Transverse colon (tissue), 4 donors: ENCODE results near the gene ACTN3. TPM values are rescaled to one million over a fixed set of nuclear protein-coding genes. Genes with fewer than 3 reads are reported as not detected.

Experiments
- DNase-seq: peaks from one replicate; pipeline ENCODE4 v3.0.0-alpha.2; 2019
- H3K27ac ChIP-seq, 4 donors: fragments of 200-600 bp; sonication (generic); 2 replicates each; pipeline ENCODE4 v1.5.1; 2016 to 2018; ENCODE audit warnings: inconsistent platforms in 4 of 4
- H3K27me3 ChIP-seq: fragments of 200-600 bp; sonication (generic); 2 replicates; pipeline ENCODE4 v1.5.1; 2017; ENCODE audit warnings: inconsistent platforms
- H3K36me3 ChIP-seq, 4 donors: fragments of 200-600 bp; sonication (generic); 2 replicates each; pipeline ENCODE4 v1.5.1; 2017 to 2019; ENCODE audit warnings: inconsistent platforms in 4 of 4
- H3K4me1 ChIP-seq, 4 donors: fragments of 200-600 bp; sonication (generic); 2 replicates each; pipeline ENCODE4 v1.5.1; 2017 to 2020; ENCODE audit warnings: inconsistent platforms in 4 of 4
- H3K4me3 ChIP-seq, 4 donors: fragments of 200-600 bp; sonication (generic); 1 replicate in 1 of 4; 2 replicates in 3 of 4; pipeline versions ENCODE4 v1.5.1 to v1.6.1; 2017 to 2019; ENCODE audit warnings: inconsistent platforms in 4 of 4
- H3K9me3 ChIP-seq, 2 donors: fragments of 200-600 bp; sonication (generic); 2 replicates each; pipeline ENCODE4 v1.5.1; 2017 to 2019; ENCODE audit warnings: inconsistent platforms in 2 of 2
- CTCF ChIP-seq, 5 experiments: fragments of 200-600 bp in 3 of 5; fragments of 450-650 bp in 2 of 5; sonication (generic) in 3 of 5; IDR thresholded peaks; 1 replicate in 2 of 5; 2 replicates in 3 of 5; pipeline ENCODE4 v1.5.1; 2016 to 2017; ENCODE audit warnings: antibody characterized with exemption in 5 of 5, inconsistent platforms in 3 of 5, mild to moderate bottlenecking in 2 of 5, moderate library complexity in 1 of 5
- EP300 ChIP-seq: sonication (generic); formaldehyde crosslinking; IDR thresholded peaks from one replicate; pipeline ENCODE4 v1.6.1; 2017; ENCODE audit warnings: antibody characterized with exemption, low read depth
- POLR2A ChIP-seq: fragments of 450-650 bp; IDR thresholded peaks from one replicate; pipeline ENCODE4 v1.6.1; 2016; ENCODE audit warnings: antibody characterized with exemption, mild to moderate bottlenecking, moderate library complexity
- POLR2AphosphoS5 ChIP-seq, 3 donors: sonication (generic); formaldehyde crosslinking; IDR thresholded peaks; one replicate each; pipeline ENCODE4 v1.6.1; 2016; ENCODE audit warnings: antibody characterized with exemption in 3 of 3
- WGBS, 2 donors: methylation state at CpG; one replicate each; pipeline ENCODE4 v1.1.5; 2018; ENCODE audit warnings: low coverage in 1 of 2; 5-methylcytosine and 5-hydroxymethylcytosine counted together
- in situ Hi-C, 4 donors: fragments of 200-750 bp; cut with MboI; loops; one replicate each; pipeline versions ENCODE4 v1.15.0 to v1.15.1; 2017; ENCODE audit warnings: low sequenced_read_pairs in 3 of 4, low pct_ligation_motif_present in 1 of 4, low pct_unique_long_range_greater_than_20kb in 1 of 4
- intact Hi-C: fragments of 100-400 bp; cut with DNase I; formaldehyde crosslinking; loops from one replicate; pipeline ENCODE4 v1.15.1; 2023; ENCODE audit warnings: low total_unique reads
- total RNA-seq, 4 donors: library from RNA; depleted of rRNA; stranded (reverse); fragments of >200 nt; gene quantifications; one replicate each; pipeline ENCODE4 v1.1.0, GENCODE V29; 2016

The ACTN3 gene
- total RNA-seq, 4 donors from 2014 or later: not detected

GRCh38 chr11:66607126-66607834 is 60.6 kb downstream of the ACTN3 start:
- no peaks in the 10 kb centered on the region for H3K36me3 ChIP-seq
- H3K4me3 ChIP-seq: no peak overlapping the region
- H3K27me3 ChIP-seq: no peaks in the 10 kb centered on the region
- intact Hi-C loops (no loop called here), in situ Hi-C loops (no loop called here)
- H3K9me3 ChIP-seq: no peaks in the 10 kb centered on the region
- peak; percentile 84 for DNase-seq
- H3K4me1 ChIP-seq: peaks cover 15 to 30% (median 22%) of the 10 kb centered on the region in 4 donors
- 16 to 18% methylated on average over 5 to 8 of the region's 8 CpGs for WGBS, 2 donors
- TF ChIP-seq EP300: no peak
- no peak for TF ChIP-seq POLR2A
- TF ChIP-seq POLR2AphosphoS5 (IDR thresholded peaks at IDR 0.05): peak in 2 of 3 donors; percentile 10 to 53
- H3K27ac ChIP-seq: peak overlapping the region; percentile 82 to 86 (median 86)

GRCh38 chr11:66609721-66610617 is 63.3 kb downstream of the ACTN3 start:
- Histone ChIP-seq H3K36me3 (no peaks in the 10 kb centered on the region), H3K9me3 (no peaks in the 10 kb centered on the region), H3K4me3 (no peak overlapping the region), H3K4me1 (peaks cover 15 to 30% (median 22%) of the 10 kb centered on the region in 4 donors), H3K27ac (no peak overlapping the region), H3K27me3 (no peaks in the 10 kb centered on the region)
- TF ChIP-seq CTCF (IDR thresholded peaks at IDR 0.05) (no peak), POLR2AphosphoS5 (IDR thresholded peaks at IDR 0.05) (no peak), EP300 (no peak), POLR2A (no peak)
- intact Hi-C loops (no loop called here), in situ Hi-C loops (no loop called here)
- 57 to 62% methylated on average over 2 to 4 of the region's 4 CpGs for WGBS, 2 donors
- no peak for DNase-seq

GRCh38 chr11:66612458-66612857 is 65.8 kb downstream of the ACTN3 start:
- no peak overlapping the region for H3K4me3 ChIP-seq
- no peaks in the 10 kb centered on the region for H3K27me3 ChIP-seq
- no peak for DNase-seq
- no peak overlapping the region for H3K27ac ChIP-seq
- WGBS, 2 donors: 83 to 96% methylated on average over 1 of the region's 1 CpG
- no peaks in the 10 kb centered on the region for H3K36me3 ChIP-seq
- in situ Hi-C loops: no loop called here
- TF ChIP-seq POLR2AphosphoS5 (IDR thresholded peaks at IDR 0.05): no peak
- intact Hi-C loops: no loop called here
- H3K4me1 ChIP-seq: peaks cover 10 to 26% (median 18%) of the 10 kb centered on the region in 4 donors
- H3K9me3 ChIP-seq: no peaks in the 10 kb centered on the region

Other genes starting within 250 kb of the ACTN3 start
- 10 to 100 TPM in 1 of 4 donors, 1 to 10 TPM in 3; 2.6 to 36.2 (median 6.5) TPM for gene CD248, start 229.9 kb upstream of the ACTN3 start, total RNA-seq
- gene RIN1, start 210.5 kb upstream of the ACTN3 start, total RNA-seq: 10 to 100 TPM in 3 of 4 donors, 1 to 10 TPM in 1; 8.8 to 43.8 (median 14.4) TPM
- gene BRMS1, start 201.8 kb upstream of the ACTN3 start, total RNA-seq: 100 to 1,000 TPM in 1 of 4 donors, 10 to 100 TPM in 3; 34.0 to 178 (median 63.1) TPM
- gene B4GAT1, start 199.3 kb upstream of the ACTN3 start, total RNA-seq: 10 to 100 TPM; 21.8 to 31.8 (median 23.6) TPM
- gene SLC29A2, start 175.1 kb upstream of the ACTN3 start, total RNA-seq: 10 to 100 TPM in 3 of 4 donors, 1 to 10 TPM in 1; 7.5 to 32.4 (median 14.4) TPM
- gene NPAS4, start 125.9 kb upstream of the ACTN3 start, total RNA-seq: under 1 TPM in 1 of 4 donors, not detected in 3; 0.16 TPM
- 100 to 1,000 TPM in 1 of 4 donors, 10 to 100 TPM in 3; 39.6 to 127 (median 43.5) TPM for gene MRPL11, start 108.1 kb upstream of the ACTN3 start, total RNA-seq
- 10 to 100 TPM in 1 of 4 donors, 1 to 10 TPM in 3; 1.2 to 14.2 (median 7.8) TPM for gene PELI3, start 80.0 kb upstream of the ACTN3 start, total RNA-seq
- 100 to 1,000 TPM in 1 of 4 donors, 10 to 100 TPM in 3; 32.8 to 116 (median 53.4) TPM for gene DPP3, start 66.5 kb upstream of the ACTN3 start, total RNA-seq
- gene BBS1, start 36.3 kb upstream of the ACTN3 start, total RNA-seq: 100 to 1,000 TPM in 1 of 4 donors, 10 to 100 TPM in 3; 33.3 to 146 (median 56.0) TPM
- 10 to 100 TPM; 12.1 to 34.4 (median 13.8) TPM for gene ZDHHC24, start 855 bp upstream of the ACTN3 start, total RNA-seq
- gene CTSF, start 21.7 kb downstream of the ACTN3 start, total RNA-seq: 10 to 100 TPM; 23.5 to 80.6 (median 39.0) TPM
- under 1 TPM in 2 of 4 donors, not detected in 2; 0.32 to 0.96 TPM for gene CCDC87, start 46.2 kb downstream of the ACTN3 start, total RNA-seq
- 10 to 100 TPM; 37.4 to 82.0 (median 49.5) TPM for gene CCS, start 46.3 kb downstream of the ACTN3 start, total RNA-seq
- 10 to 100 TPM; 13.8 to 70.1 (median 47.0) TPM for gene RBM14, start 69.7 kb downstream of the ACTN3 start, total RNA-seq
- 100 to 1,000 TPM in 1 of 4 donors, 10 to 100 TPM in 3; 66.5 to 193 (median 68.8) TPM for gene RBM4, start 91.8 kb downstream of the ACTN3 start, total RNA-seq
- 10 to 100 TPM; 14.2 to 22.1 (median 15.5) TPM for gene RBM4B, start 131.0 kb downstream of the ACTN3 start, total RNA-seq
- gene SPTBN2, start 182.3 kb downstream of the ACTN3 start, total RNA-seq: 1 to 10 TPM in 3 of 4 donors, under 1 TPM in 1; 0.75 to 2.2 (median 1.6) TPM